ENCODE measurements around the gene LBP.
"Not testable (repeated sequence)": the region's sequence is repeated elsewhere in the genome, so short reads cannot be mapped to it uniquely, and the experiment has no call there.

DNA sequence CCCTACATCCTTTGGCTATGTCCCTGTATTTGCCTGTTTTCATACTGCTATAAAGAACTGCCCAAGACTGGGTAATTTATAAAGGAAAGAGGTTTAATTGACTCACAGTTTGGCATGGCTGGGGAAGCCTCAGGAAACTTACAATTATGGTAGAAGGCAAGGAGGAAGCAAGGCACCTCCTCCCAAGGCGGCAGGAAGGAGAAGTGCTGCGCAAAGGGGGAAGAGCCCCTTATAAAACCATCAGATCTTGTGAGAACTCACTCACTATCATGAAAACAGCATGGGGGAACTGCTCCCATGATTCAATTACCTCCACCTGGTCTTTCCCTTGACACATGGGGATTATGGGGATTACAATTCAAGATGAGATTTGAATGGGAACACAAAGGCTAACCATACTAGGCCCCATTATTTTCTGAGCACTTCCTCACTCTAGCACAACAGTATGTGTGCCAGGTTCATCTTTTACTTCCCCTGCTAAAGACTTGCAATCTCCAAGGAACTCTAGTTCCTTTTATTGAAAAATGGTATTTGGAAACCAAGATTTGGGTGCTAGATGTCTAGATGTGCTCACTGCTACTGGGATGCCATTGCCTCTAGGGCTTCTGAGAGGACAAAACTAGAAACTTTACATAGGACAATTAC lies 49.6 kb downstream of the LBP start:
- TF ChIP-seq, protein P1, sequence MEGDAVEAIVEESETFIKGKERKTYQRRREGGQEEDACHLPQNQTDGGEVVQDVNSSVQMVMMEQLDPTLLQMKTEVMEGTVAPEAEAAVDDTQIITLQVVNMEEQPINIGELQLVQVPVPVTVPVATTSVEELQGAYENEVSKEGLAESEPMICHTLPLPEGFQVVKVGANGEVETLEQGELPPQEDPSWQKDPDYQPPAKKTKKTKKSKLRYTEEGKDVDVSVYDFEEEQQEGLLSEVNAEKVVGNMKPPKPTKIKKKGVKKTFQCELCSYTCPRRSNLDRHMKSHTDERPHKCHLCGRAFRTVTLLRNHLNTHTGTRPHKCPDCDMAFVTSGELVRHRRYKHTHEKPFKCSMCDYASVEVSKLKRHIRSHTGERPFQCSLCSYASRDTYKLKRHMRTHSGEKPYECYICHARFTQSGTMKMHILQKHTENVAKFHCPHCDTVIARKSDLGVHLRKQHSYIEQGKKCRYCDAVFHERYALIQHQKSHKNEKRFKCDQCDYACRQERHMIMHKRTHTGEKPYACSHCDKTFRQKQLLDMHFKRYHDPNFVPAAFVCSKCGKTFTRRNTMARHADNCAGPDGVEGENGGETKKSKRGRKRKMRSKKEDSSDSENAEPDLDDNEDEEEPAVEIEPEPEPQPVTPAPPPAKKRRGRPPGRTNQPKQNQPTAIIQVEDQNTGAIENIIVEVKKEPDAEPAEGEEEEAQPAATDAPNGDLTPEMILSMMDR (IDR thresholded peaks at IDR 0.05), result not testable (repeated sequence)
- not testable (repeated sequence) for TF ChIP-seq POLR2A, EP300 (IDR thresholded peaks at IDR 0.05)
